Stimulated activated naive CD8-positive, alpha-beta T cell treated with anti-CD3 and anti-CD28 coated beads, Interleukin-15, Interleukin-2, amounts not matched to agents 100 U/mL and 50 U/mL, for 24 hours (primary cell): ENCODE data around the gene AUTS2.

Experiments
- ATAC-seq: fragments of 150-1000 bp; cut with Tn5 transposase; one replicate; pipeline ENCODE4 v1.10.0; 2021
- DNase-seq: peaks from one replicate; pipeline ENCODE4 v3.0.0; 2021

AUTS2 gene

GRCh38 chr7:70387217-70387616, 788.9 kb downstream of the AUTS2 start:
- ATAC-seq (no peak), DNase-seq (no peak)

- no peak for ATAC-seq
Observed at GRCh38 chr7:70389531-70390151, 791.4 kb downstream of the AUTS2 start.

GRCh38 chr7:70390251-70390650, 792.0 kb downstream of the AUTS2 start:
- DNase-seq, result no peak
- no peak for ATAC-seq

More at GRCh38 chr7:70389531-70390151, 791.4 kb downstream of the AUTS2 start:
- DNase-seq, result no peak

- ATAC-seq (no peak), DNase-seq (no peak)
Observed at GRCh38 chr7:70392256-70392876, 794.1 kb downstream of the AUTS2 start.

- no peak for DNase-seq
Observed at GRCh38 chr7:70392877-70393435, 794.7 kb downstream of the AUTS2 start.

GRCh38 chr7:70393956-70394355, 795.7 kb downstream of the AUTS2 start:
- ATAC-seq (no peak), DNase-seq (no peak)

More at GRCh38 chr7:70392877-70393435, 794.7 kb downstream of the AUTS2 start:
- no peak for ATAC-seq

- no peak for DNase-seq
- no peak for ATAC-seq
Observed at GRCh38 chr7:70400829-70401380, 802.6 kb downstream of the AUTS2 start.

GRCh38 chr7:70402069-70402468, 803.8 kb downstream of the AUTS2 start:
- no peak for ATAC-seq
- no peak for DNase-seq

- DNase-seq, result no peak
- ATAC-seq, result no peak
Observed at GRCh38 chr7:70405241-70405640, 807.0 kb downstream of the AUTS2 start.

- DNase-seq, result no peak
- no peak for ATAC-seq
Observed at GRCh38 chr7:70406186-70406949, 808.1 kb downstream of the AUTS2 start.

GRCh38 chr7:70406950-70407209, 808.6 kb downstream of the AUTS2 start:
- DNase-seq (no peak), ATAC-seq (no peak)

- ATAC-seq (no peak), DNase-seq (no peak)
Observed at GRCh38 chr7:70408477-70408876, 810.2 kb downstream of the AUTS2 start.

GRCh38 chr7:70408891-70409290, 810.6 kb downstream of the AUTS2 start:
- ATAC-seq (no peak), DNase-seq (no peak)

GRCh38 chr7:70410134-70410750, 812.0 kb downstream of the AUTS2 start:
- DNase-seq, result no peak
- ATAC-seq, result no peak

GRCh38 chr7:70414368-70414767, 816.1 kb downstream of the AUTS2 start:
- DNase-seq (no peak), ATAC-seq (peak; percentile 14)

- no peak for ATAC-seq
Observed at GRCh38 chr7:70415179-70415972, 817.1 kb downstream of the AUTS2 start.

GRCh38 chr7:70416347-70416985, 818.2 kb downstream of the AUTS2 start:
- DNase-seq, result no peak
- ATAC-seq, result no peak

More at GRCh38 chr7:70415179-70415972, 817.1 kb downstream of the AUTS2 start:
- no peak for DNase-seq

- DNase-seq (no peak), ATAC-seq (no peak)
Observed at GRCh38 chr7:70416986-70417655, 818.8 kb downstream of the AUTS2 start.

GRCh38 chr7:70419526-70420380, 821.5 kb downstream of the AUTS2 start:
- ATAC-seq, result no peak
- no peak for DNase-seq

GRCh38 chr7:70420381-70420662, 822.0 kb downstream of the AUTS2 start:
- no peak for DNase-seq
- no peak for ATAC-seq
